MCF 10A (cell line): ENCODE measurements around the gene NEBL. TPM values are rescaled to one million over a fixed set of nuclear protein-coding genes. Genes with fewer than 3 reads are reported as not detected.

ENCODE experiments used
- BruUV-seq: library from RNA; stranded (reverse); fragments of 400-500 nt; replicated peaks from 2 replicates; lab custom pipeline; 2021; lab: Mats Ljungman, UMichigan
- CTCF ChIA-PET: fragments of 300-600 bp; sonication (Branson Sonifier 250); formaldehyde crosslinking; extraction: SDS; loops from one replicate; lab custom pipeline; 2021; ENCODE audit warnings: antibody characterized with exemption, inconsistent platforms; lab: Yijun Ruan, JAX
- POLR2A ChIA-PET: fragments of 300-600, 350-650 bp; sonication (Branson Sonifier 250); formaldehyde crosslinking; extraction: SDS; loops from one replicate; lab custom pipeline; 2020; ENCODE audit warnings: antibody characterized with exemption, inconsistent platforms; lab: Yijun Ruan, JAX
- DNase-seq: peaks from one replicate; pipeline ENCODE4 v3.0.0-alpha.2; 2018; ENCODE audit not compliant: unreplicated experiment
- H3K27ac Mint-ChIP-seq: one replicate; pipeline ENCODE4 v1.8.0; 2022; ENCODE audit warnings: mild to moderate bottlenecking, low read depth, mixed read lengths; ENCODE audit not compliant: unreplicated experiment
- H3K27me3 Mint-ChIP-seq: one replicate; pipeline ENCODE4 v1.8.0; 2022; ENCODE audit warnings: mixed read lengths; ENCODE audit not compliant: insufficient read depth, unreplicated experiment
- H3K36me3 Mint-ChIP-seq: one replicate; pipeline ENCODE4 v1.8.0; 2022; ENCODE audit warnings: mild to moderate bottlenecking, moderate library complexity, mixed read lengths; ENCODE audit not compliant: insufficient read depth, unreplicated experiment
- H3K4me1 Mint-ChIP-seq: one replicate; pipeline ENCODE4 v1.8.0; 2022; ENCODE audit warnings: mixed read lengths; ENCODE audit not compliant: insufficient read depth, unreplicated experiment
- H3K4me3 Mint-ChIP-seq: one replicate; pipeline ENCODE4 v1.8.0; 2022; ENCODE audit warnings: mild to moderate bottlenecking, moderate library complexity, mixed read lengths; ENCODE audit not compliant: unreplicated experiment
- H3K9me3 Mint-ChIP-seq: one replicate; pipeline ENCODE4 v1.8.0; 2022; ENCODE audit warnings: mixed read lengths; ENCODE audit not compliant: unreplicated experiment
- intact Hi-C: fragments of 100-400 bp; cut with micrococcal nuclease; formaldehyde crosslinking; loops from 2 replicates; pipeline ENCODE4 v1.14.1; 2022
- total RNA-seq: library from RNA; stranded (reverse); gene quantifications from 2 replicates; pipeline ENCODE4 v1.2.3, GENCODE V29; 2022
- TF ChIP-seq, protein P1 (sequence below): fragments of 200-600 bp; IDR thresholded peaks from one replicate; pipeline ENCODE4 v1.8.0; 2022; ENCODE audit warnings: antibody characterized with exemption, mild to moderate bottlenecking; ENCODE audit not compliant: unreplicated experiment

The NEBL gene
- total RNA-seq, 1 experiment from 2014 or later: 30.6 TPM

DNA sequence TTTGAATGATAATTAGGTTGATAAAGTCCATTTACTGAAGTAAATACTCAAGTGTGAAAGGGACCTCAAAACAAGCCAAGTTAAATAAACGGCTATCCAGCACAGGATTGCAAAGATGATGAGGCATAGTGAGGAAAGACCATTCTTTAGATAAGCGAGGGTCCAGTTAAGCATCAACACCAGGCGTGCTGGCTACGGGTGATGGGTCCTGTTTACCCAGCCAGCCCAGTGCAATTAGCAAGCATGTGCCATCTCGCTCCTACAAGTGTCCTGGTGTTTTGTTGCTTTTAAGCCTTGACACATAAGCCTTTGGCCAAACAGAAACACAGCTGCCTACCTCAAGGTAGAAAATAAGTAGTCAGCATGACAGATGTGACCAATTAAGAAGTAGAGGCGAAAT, 7.1 kb downstream of the NEBL start:
- H3K4me1 Mint-ChIP-seq: peaks cover 14% of the 10 kb centered on the region
- no peaks in the 10 kb centered on the region for H3K9me3 Mint-ChIP-seq
- H3K4me3 Mint-ChIP-seq: no peak overlapping the region
- TF ChIP-seq, protein P1, sequence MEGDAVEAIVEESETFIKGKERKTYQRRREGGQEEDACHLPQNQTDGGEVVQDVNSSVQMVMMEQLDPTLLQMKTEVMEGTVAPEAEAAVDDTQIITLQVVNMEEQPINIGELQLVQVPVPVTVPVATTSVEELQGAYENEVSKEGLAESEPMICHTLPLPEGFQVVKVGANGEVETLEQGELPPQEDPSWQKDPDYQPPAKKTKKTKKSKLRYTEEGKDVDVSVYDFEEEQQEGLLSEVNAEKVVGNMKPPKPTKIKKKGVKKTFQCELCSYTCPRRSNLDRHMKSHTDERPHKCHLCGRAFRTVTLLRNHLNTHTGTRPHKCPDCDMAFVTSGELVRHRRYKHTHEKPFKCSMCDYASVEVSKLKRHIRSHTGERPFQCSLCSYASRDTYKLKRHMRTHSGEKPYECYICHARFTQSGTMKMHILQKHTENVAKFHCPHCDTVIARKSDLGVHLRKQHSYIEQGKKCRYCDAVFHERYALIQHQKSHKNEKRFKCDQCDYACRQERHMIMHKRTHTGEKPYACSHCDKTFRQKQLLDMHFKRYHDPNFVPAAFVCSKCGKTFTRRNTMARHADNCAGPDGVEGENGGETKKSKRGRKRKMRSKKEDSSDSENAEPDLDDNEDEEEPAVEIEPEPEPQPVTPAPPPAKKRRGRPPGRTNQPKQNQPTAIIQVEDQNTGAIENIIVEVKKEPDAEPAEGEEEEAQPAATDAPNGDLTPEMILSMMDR: no peak
- CTCF ChIA-PET: interaction anchor here (1.0 kb wide), 1 partner anchor 189 kb away, joined by 3 read pairs; no protein-coding TSS in a partner anchor
- H3K36me3 Mint-ChIP-seq: peaks cover 10% of the 10 kb centered on the region
- no peaks in the 10 kb centered on the region for H3K27me3 Mint-ChIP-seq
- POLR2A ChIA-PET: no interaction called here
- intact Hi-C loops: no loop called here
- DNase-seq: no peak
- no peak overlapping the region for H3K27ac Mint-ChIP-seq
- no TSS peak for BruUV-seq

DNA sequence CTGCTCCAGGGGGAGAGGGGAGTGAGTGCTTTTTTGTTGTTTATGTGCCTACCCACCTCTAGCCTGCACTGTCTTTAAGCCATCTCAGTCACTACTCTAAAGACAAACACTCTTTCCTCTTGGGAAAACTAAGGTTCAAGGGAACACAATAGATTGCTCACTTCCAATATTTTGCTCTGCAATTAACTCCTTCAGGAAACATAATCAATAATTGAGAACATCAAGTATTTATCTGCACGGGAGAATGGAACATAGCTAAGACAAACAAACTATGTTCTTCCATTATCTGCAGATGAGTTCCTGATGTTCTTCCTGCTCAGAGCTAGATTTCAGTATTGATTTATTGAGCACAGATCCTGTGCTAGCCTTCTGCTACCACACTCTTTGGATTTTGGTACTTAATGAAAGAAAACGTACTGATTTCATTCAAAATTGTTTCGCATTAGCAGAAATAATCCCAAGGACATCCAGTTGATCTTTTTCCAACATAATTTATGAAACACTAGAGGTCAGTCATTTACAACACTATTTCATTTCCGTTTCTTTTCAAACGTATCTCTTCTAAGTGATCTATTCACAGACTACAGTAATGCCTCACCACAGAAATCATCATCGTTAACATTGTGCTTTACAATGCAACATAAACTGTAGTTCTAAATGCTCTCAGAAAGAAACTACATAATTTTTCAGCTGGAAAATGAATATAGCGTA, 8.3 kb downstream of the NEBL start:
- TF ChIP-seq, protein P1: peak; percentile 8
- POLR2A ChIA-PET: interaction anchor here (0.6 to 1.2 kb wide), 4 partner anchors 73 to 1029 kb away, joined by 3 to 4 read pairs (median 4); no protein-coding TSS in a partner anchor
- no peak overlapping the region for H3K4me3 Mint-ChIP-seq
- intact Hi-C loops: no loop called here
- no peaks in the 10 kb centered on the region for H3K9me3 Mint-ChIP-seq
- H3K36me3 Mint-ChIP-seq: peaks cover 6% of the 10 kb centered on the region
- H3K4me1 Mint-ChIP-seq: peaks cover 14% of the 10 kb centered on the region
- BruUV-seq: no TSS peak
- no peak overlapping the region for H3K27ac Mint-ChIP-seq
- CTCF ChIA-PET: interaction anchor here (0.5 to 1.1 kb wide), 4 partner anchors 190 to 811 kb away, joined by 3 to 6 read pairs (median 4); no protein-coding TSS in a partner anchor
- no peaks in the 10 kb centered on the region for H3K27me3 Mint-ChIP-seq
- DNase-seq: no peak

DNA sequence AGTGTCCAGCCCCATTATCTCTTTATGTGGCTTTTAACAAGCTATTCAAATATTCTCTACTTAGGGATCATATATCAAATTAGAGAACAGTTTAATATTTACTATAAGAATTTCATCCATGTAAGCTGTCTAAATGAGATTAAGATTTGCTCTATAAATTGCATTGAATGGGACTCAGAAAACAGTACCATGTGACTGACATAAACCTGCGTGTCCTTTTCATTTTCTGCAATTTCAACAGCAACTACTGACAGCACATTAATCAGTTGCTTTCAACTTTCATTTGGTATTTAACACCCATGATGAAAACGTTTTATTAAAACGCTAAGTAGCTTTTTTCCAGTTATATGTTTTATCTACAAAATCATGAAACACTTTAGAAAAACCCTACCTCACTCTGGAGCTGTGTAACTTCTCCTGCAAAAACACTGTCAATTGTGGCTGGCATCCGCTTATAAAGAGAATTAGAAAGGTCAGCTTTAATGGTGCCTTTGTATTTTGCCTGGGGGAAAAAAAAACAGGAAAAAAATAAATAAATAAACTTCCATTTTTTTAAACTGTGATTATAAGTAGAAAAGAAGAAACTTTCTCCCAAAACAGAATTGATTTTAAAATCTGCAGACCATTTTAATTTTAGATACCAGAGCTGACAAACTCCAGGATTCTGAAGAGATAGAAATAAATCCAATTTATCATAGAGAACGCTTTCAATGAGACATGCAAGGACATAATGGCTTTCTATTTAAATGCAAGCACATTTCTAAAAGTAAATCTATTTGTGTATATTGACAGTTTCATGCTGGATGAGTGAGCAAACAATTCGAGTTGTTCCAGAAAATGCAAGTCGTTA, 9.2 kb downstream of the NEBL start:
- H3K27ac Mint-ChIP-seq: no peak overlapping the region
- no peak overlapping the region for H3K4me3 Mint-ChIP-seq
- intact Hi-C loops: no loop called here
- H3K36me3 Mint-ChIP-seq: peaks cover 6% of the 10 kb centered on the region
- no TSS peak for BruUV-seq
- no peaks in the 10 kb centered on the region for H3K9me3 Mint-ChIP-seq
- H3K27me3 Mint-ChIP-seq: no peaks in the 10 kb centered on the region
- CTCF ChIA-PET: interaction anchor here (0.6 to 1.5 kb wide), 4 partner anchors 13 to 812 kb away, joined by 3 to 6 read pairs (median 5); no protein-coding TSS in a partner anchor
- H3K4me1 Mint-ChIP-seq: peaks cover 14% of the 10 kb centered on the region
- no peak for DNase-seq
- POLR2A ChIA-PET: interaction anchor here (0.6 to 1.2 kb wide), 3 partner anchors 74 to 1181 kb away, joined by 3 to 4 read pairs (median 4); no protein-coding TSS in a partner anchor
- TF ChIP-seq, protein P1: no peak
